GM12878 (cell line): ENCODE data around the gene POLR2F. TPM values are rescaled to one million over a fixed set of nuclear protein-coding genes. Genes with fewer than 3 reads are reported as not detected.

ENCODE experiments used
- ATAC-seq: fragments of 200-7000 bp; cut with Tn5 transposase; 3 replicates; pipeline ENCODE4 v1.9.1; 2020; ENCODE audit warnings: mild to moderate bottlenecking, moderate library complexity
- BruUV-seq: library from RNA; stranded (reverse); fragments of 400-500 nt; replicated peaks from 2 replicates; lab custom pipeline; 2021; lab: Mats Ljungman, UMichigan
- CTCF ChIA-PET: fragments of 300-600 bp; sonication (Branson Sonifier 250); formaldehyde crosslinking; extraction: SDS; loops from one replicate; lab custom pipeline; 2021; ENCODE audit warnings: inconsistent platforms; lab: Yijun Ruan, JAX
- POLR2A ChIA-PET: fragments of 350-600 bp; formaldehyde crosslinking; extraction: SDS; loops from one replicate; lab custom pipeline; 2021; ENCODE audit warnings: inconsistent platforms; lab: Charles Lee
- RAD21 ChIA-PET: fragments of 300-600 bp; sonication (Branson Sonifier 250); formaldehyde crosslinking; loops from one replicate; lab custom pipeline; 2023; ENCODE audit warnings: antibody characterized with exemption; ENCODE audit not compliant: unreplicated experiment; lab: Charles Lee
- SMC1A ChIA-PET: fragments of 300-600 bp; sonication (Branson Sonifier 250); formaldehyde crosslinking; loops from one replicate; lab custom pipeline; 2023; ENCODE audit not compliant: unreplicated experiment, uncharacterized antibody; lab: Charles Lee
- DNase-seq: peaks from one replicate; pipeline ENCODE4 v3.0.0-alpha.2; 2011; ENCODE audit warnings: low read depth, low spot score
- FAIRE-seq: peaks from 3 replicates; lab custom pipeline; 2011; peaks lifted over from hg19 to GRCh38; lab: Jason Lieb, UNC
- H2AFZ ChIP-seq: 2 replicates; pipeline ENCODE4 v1.6.0; 2011; ENCODE audit warnings: low read depth, low read length, control low read depth; ENCODE audit not compliant: control insufficient read depth
- H3K27ac ChIP-seq: 2 replicates; pipeline ENCODE4 v1.5.1; 2011; ENCODE audit warnings: control low read depth; ENCODE audit not compliant: control insufficient read depth, insufficient read depth
- H3K27me3 ChIP-seq, 2 experiments: replicated peaks in 1 of 2; 2 replicates each; pipeline versions ENCODE4 v1.6.0 to v1.6.1; 2011; ENCODE audit warnings: low read length in 1 of 2; ENCODE audit not compliant: control insufficient read depth in 2 of 2, insufficient read depth in 2 of 2
- H3K36me3 ChIP-seq, 2 experiments: 2 replicates each; pipeline ENCODE4 v1.5.1; 2011; ENCODE audit warnings: low read length in 1 of 2; ENCODE audit not compliant: control insufficient read depth in 2 of 2, insufficient read depth in 2 of 2
- H3K4me1 ChIP-seq: 2 replicates; pipeline ENCODE4 v1.6.1; 2011; ENCODE audit warnings: mild to moderate bottlenecking, low read length, moderate library complexity, mixed read lengths; ENCODE audit not compliant: control insufficient read depth, insufficient read depth
- H3K4me2 ChIP-seq: 2 replicates; pipeline ENCODE4 v1.6.0; 2011; ENCODE audit warnings: control low read depth; ENCODE audit not compliant: control insufficient read depth, insufficient read depth
- H3K4me3 ChIP-seq: fragments of 200-600 bp; sonication (generic); 2 replicates; pipeline ENCODE4 v1.5.1; 2016
- H3K79me2 ChIP-seq: 2 replicates; pipeline ENCODE4 v1.6.0; 2011; ENCODE audit warnings: low read length; ENCODE audit not compliant: control insufficient read depth, insufficient read depth
- H3K9ac ChIP-seq: 2 replicates; pipeline ENCODE4 v1.8.0; 2011; ENCODE audit warnings: low read length, control low read depth, mixed read lengths; ENCODE audit not compliant: control insufficient read depth, insufficient read depth
- H3K9me3 ChIP-seq: replicated peaks from 3 replicates; pipeline ENCODE4 v1.5.1; 2011; ENCODE audit warnings: mild to moderate bottlenecking, low read length; ENCODE audit not compliant: control insufficient read depth, insufficient read depth
- H4K20me1 ChIP-seq: 2 replicates; pipeline ENCODE4 v1.6.0; 2011; ENCODE audit not compliant: control insufficient read depth, insufficient read depth
- HDAC2 ChIP-seq: fragments of 200-600 bp; sonication (generic); IDR thresholded peaks from 2 replicates; pipeline ENCODE4 v1.6.1; 2017
- HDAC6 ChIP-seq: fragments of 200-600 bp; sonication (generic); IDR thresholded peaks from one replicate; pipeline ENCODE4 v1.8.0; 2017; ENCODE audit warnings: antibody characterized with exemption; ENCODE audit not compliant: unreplicated experiment
- POLR2AphosphoS2 ChIP-seq: IDR thresholded peaks from 2 replicates; pipeline ENCODE4 v1.6.1; 2011; ENCODE audit warnings: low read depth, mild to moderate bottlenecking, low read length, improper control_type of control experiment, moderate library complexity
- WGBS: methylation state at CpG from one replicate; pipeline ENCODE4 v1.1.6; 2016; ENCODE audit warnings: low lambda C conversion rate; ENCODE audit not compliant: insufficient replicate concordance, insufficient coverage; ENCODE audit errors: missing lambda C conversion rate; 5-methylcytosine and 5-hydroxymethylcytosine counted together
- in situ Hi-C: fragments of 300-500 bp; cut with MboI; formaldehyde crosslinking; loops from 9 replicates; pipeline ENCODE4 v1.14.3; 2018; ENCODE audit warnings: mixed read lengths
- intact Hi-C: fragments of 100-400 bp; cut with micrococcal nuclease; formaldehyde crosslinking; loops from one replicate; pipeline ENCODE4 v1.14.2; 2022; ENCODE audit not compliant: unreplicated experiment
- polyA plus RNA-seq, 11 experiments: library from polyadenylated mRNA; depleted of rRNA in 4 of 11; unstranded in 6 of 11; stranded (reverse) in 5 of 11; fragments of >200 nt; fragmentation: Nextera tagmentation in 4 of 11; fragmentation: Illumina TruSeq in 1 of 11; extraction: Ambion mirVana in 4 of 11; extraction: Trizol in 1 of 11; gene quantifications; 1 replicate in 1 of 11; 2 replicates in 10 of 11; pipeline versions ENCODE4 v1.2.1 to v1.2.3, GENCODE V29; 2011 to 2016; ENCODE audit warnings: inconsistent platforms in 2 of 11, missing spikeins in 2 of 11, low read depth in 1 of 11
- total RNA-seq, 4 experiments: library from RNA; depleted of rRNA in 3 of 4; stranded (reverse); fragments of >200 nt in 3 of 4; fragmentation: Illumina TruSeq in 1 of 4; extraction: Trizol in 1 of 4; gene quantifications; 2 replicates each; pipeline versions ENCODE4 v1.2.1 to v1.2.3, GENCODE V29; 2013 to 2021
- TF ChIP-seq, protein P1 (sequence below): fragments of 450-650 bp; IDR thresholded peaks from 2 replicates; pipeline ENCODE4 v1.6.1; 2014; ENCODE audit warnings: mild to moderate bottlenecking
- TF ChIP-seq, protein P2 (sequence below): fragments of 450-650 bp; IDR thresholded peaks from 2 replicates; pipeline ENCODE4 v1.6.1; 2018; ENCODE audit warnings: borderline replicate concordance, mild to moderate bottlenecking; ENCODE audit not compliant: partially characterized antibody

POLR2F gene
- total and polyA plus RNA-seq, 10 of the 15 experiments (the other 5 are each of a cell fraction or from before 2014, with no cell fraction given) = 71.9 to 218 (median 100.0) TPM

- WGBS = 84% methylated on average over 5 of the region's 5 CpGs
- ChIA-PET SMC1A (no interaction called here), CTCF (interaction anchor here (1.8 to 6.1 kb wide), 3 partner anchors 15 to 151 kb away, joined by 4 to 59 read pairs (median 42); partner anchors contain the start of genes C22orf23, MICALL1 and POLR2F), RAD21 (no interaction called here)
- no peak for ATAC-seq
- no peaks in the 10 kb centered on the region for H3K27me3 ChIP-seq
- no peak overlapping the region for H3K27ac ChIP-seq
- intact Hi-C loops = loop anchor here (5.0 kb wide), 1 partner anchor 61 kb away; the partner anchor contains the start of gene MICALL1
- no peaks in the 10 kb centered on the region for H3K9me3 ChIP-seq
- H3K4me3 ChIP-seq = no peak overlapping the region
- H2AFZ ChIP-seq = no peak overlapping the region
- no peaks in the 10 kb centered on the region; the same call in 1 of the 2 replicates for H4K20me1 ChIP-seq
- no peaks in the 10 kb centered on the region for H3K4me1 ChIP-seq
- TF ChIP-seq HDAC2 (no peak), HDAC6 (no peak), POLR2AphosphoS2 (no peak)
- TF ChIP-seq, protein P1, sequence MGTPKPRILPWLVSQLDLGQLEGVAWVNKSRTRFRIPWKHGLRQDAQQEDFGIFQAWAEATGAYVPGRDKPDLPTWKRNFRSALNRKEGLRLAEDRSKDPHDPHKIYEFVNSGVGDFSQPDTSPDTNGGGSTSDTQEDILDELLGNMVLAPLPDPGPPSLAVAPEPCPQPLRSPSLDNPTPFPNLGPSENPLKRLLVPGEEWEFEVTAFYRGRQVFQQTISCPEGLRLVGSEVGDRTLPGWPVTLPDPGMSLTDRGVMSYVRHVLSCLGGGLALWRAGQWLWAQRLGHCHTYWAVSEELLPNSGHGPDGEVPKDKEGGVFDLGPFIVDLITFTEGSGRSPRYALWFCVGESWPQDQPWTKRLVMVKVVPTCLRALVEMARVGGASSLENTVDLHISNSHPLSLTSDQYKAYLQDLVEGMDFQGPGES = no peak
- TF ChIP-seq, protein P2, sequence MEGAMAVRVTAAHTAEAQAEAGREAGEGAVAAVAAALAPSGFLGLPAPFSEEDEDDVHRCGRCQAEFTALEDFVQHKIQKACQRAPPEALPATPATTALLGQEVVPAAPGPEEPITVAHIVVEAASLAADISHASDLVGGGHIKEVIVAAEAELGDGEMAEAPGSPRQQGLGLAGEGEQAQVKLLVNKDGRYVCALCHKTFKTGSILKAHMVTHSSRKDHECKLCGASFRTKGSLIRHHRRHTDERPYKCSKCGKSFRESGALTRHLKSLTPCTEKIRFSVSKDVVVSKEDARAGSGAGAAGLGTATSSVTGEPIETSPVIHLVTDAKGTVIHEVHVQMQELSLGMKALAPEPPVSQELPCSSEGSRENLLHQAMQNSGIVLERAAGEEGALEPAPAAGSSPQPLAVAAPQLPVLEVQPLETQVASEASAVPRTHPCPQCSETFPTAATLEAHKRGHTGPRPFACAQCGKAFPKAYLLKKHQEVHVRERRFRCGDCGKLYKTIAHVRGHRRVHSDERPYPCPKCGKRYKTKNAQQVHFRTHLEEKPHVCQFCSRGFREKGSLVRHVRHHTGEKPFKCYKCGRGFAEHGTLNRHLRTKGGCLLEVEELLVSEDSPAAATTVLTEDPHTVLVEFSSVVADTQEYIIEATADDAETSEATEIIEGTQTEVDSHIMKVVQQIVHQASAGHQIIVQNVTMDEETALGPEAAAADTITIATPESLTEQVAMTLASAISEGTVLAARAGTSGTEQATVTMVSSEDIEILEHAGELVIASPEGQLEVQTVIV = no peak
- TF ChIP-seq, all 136 proteins: peak for 0
- H3K36me3 ChIP-seq = peaks cover 17 to 19% of the 10 kb centered on the region in 2 experiments; a peak in 3 of 4 replicates
- H3K4me2 ChIP-seq = no peak overlapping the region
- FAIRE-seq (no peak), DNase-seq (no peak)
- no TSS peak for BruUV-seq
- in situ Hi-C loops = no loop called here
- no peak overlapping the region for H3K9ac ChIP-seq
- POLR2A ChIA-PET = no interaction called here
- no peaks in the 10 kb centered on the region for H3K79me2 ChIP-seq
These were observed 15.2 kb downstream of the POLR2F start for GRCh38 chr22:37968452-37969251.
